ENCODE results near the gene DENND1A. TPM values are rescaled to one million over a fixed set of nuclear protein-coding genes. Genes with fewer than 3 reads are reported as not detected.

The DENND1A gene
- total and polyA plus RNA-seq, 2 of the 13 experiments (the other 11 are each of a cell fraction or from before 2014, with no cell fraction given), result 14.8 to 30.1 TPM

GRCh38 chr9:123929870-123930831 is at the start of gene DENND1A (continued):
- TF ChIP-seq NFKB2 (CRISPR knock-in tag; IDR thresholded peaks at IDR 0.05; ENCODE audit: borderline replicate concordance) (peak; percentile 69; the same call in 1 of the 2 replicates), NR2F2 (IDR thresholded peaks at IDR 0.05; ENCODE audit: borderline replicate concordance, low read depth) (no peak), ZNF510 (CRISPR knock-in tag; IDR thresholded peaks at IDR 0.05; ENCODE audit: low read depth) (0 out of 2 replicates have a peak, but pooled peaks have one; percentile 58), ZBTB42 (CRISPR knock-in tag; IDR thresholded peaks at IDR 0.05) (no peak), DMAP1 (CRISPR knock-in tag; IDR thresholded peaks at IDR 0.05) (peak; percentile 57), ZNF891 (CRISPR knock-in tag; IDR thresholded peaks at IDR 0.05) (peak; percentile 82), ZNF781 (CRISPR knock-in tag; IDR thresholded peaks at IDR 0.05; ENCODE audit: borderline replicate concordance, not compliant biosample characterization) (peak; percentile 31), RXRB (CRISPR knock-in tag; IDR thresholded peaks at IDR 0.05; ENCODE audit: borderline replicate concordance) (no peak), RBFOX2 (IDR thresholded peaks at IDR 0.05; ENCODE audit: low read depth, low read length) (peak; percentile 70; the same call in 1 of the 2 replicates), ZMYM4 (CRISPR knock-in tag; IDR thresholded peaks at IDR 0.05) (no peak), MTA3 (CRISPR knock-in tag; IDR thresholded peaks at IDR 0.05) (no peak), ONECUT2 (CRISPR knock-in tag; IDR thresholded peaks at IDR 0.05) (no peak), ZSCAN21 (CRISPR knock-in tag; IDR thresholded peaks at IDR 0.05; ENCODE audit: borderline replicate concordance) (no peak; the same call in 1 of the 2 replicates), TERF1 (CRISPR knock-in tag; IDR thresholded peaks at IDR 0.05) (0 out of 2 replicates have a peak, but pooled peaks have one; percentile 20), HDAC2 (CRISPR knock-in tag; IDR thresholded peaks at IDR 0.05) (no peak; the same call in 1 of the 2 replicates), RNF2 (conservative IDR thresholded peaks at IDR 0.05; ENCODE audit: low read depth) (0 out of 2 replicates have a peak, but pooled peaks have one; percentile 37)
- TF ChIP-seq, protein P1, sequence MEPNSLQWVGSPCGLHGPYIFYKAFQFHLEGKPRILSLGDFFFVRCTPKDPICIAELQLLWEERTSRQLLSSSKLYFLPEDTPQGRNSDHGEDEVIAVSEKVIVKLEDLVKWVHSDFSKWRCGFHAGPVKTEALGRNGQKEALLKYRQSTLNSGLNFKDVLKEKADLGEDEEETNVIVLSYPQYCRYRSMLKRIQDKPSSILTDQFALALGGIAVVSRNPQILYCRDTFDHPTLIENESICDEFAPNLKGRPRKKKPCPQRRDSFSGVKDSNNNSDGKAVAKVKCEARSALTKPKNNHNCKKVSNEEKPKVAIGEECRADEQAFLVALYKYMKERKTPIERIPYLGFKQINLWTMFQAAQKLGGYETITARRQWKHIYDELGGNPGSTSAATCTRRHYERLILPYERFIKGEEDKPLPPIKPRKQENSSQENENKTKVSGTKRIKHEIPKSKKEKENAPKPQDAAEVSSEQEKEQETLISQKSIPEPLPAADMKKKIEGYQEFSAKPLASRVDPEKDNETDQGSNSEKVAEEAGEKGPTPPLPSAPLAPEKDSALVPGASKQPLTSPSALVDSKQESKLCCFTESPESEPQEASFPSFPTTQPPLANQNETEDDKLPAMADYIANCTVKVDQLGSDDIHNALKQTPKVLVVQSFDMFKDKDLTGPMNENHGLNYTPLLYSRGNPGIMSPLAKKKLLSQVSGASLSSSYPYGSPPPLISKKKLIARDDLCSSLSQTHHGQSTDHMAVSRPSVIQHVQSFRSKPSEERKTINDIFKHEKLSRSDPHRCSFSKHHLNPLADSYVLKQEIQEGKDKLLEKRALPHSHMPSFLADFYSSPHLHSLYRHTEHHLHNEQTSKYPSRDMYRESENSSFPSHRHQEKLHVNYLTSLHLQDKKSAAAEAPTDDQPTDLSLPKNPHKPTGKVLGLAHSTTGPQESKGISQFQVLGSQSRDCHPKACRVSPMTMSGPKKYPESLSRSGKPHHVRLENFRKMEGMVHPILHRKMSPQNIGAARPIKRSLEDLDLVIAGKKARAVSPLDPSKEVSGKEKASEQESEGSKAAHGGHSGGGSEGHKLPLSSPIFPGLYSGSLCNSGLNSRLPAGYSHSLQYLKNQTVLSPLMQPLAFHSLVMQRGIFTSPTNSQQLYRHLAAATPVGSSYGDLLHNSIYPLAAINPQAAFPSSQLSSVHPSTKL (CRISPR knock-in tag; IDR thresholded peaks at IDR 0.05), result no peak
- TF ChIP-seq, protein P2, sequence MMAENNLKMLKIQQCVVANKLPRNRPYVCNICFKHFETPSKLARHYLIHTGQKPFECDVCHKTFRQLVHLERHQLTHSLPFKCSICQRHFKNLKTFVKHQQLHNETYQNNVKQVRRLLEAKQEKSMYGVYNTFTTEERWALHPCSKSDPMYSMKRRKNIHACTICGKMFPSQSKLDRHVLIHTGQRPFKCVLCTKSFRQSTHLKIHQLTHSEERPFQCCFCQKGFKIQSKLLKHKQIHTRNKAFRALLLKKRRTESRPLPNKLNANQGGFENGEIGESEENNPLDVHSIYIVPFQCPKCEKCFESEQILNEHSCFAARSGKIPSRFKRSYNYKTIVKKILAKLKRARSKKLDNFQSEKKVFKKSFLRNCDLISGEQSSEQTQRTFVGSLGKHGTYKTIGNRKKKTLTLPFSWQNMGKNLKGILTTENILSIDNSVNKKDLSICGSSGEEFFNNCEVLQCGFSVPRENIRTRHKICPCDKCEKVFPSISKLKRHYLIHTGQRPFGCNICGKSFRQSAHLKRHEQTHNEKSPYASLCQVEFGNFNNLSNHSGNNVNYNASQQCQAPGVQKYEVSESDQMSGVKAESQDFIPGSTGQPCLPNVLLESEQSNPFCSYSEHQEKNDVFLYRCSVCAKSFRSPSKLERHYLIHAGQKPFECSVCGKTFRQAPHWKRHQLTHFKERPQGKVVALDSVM (CRISPR knock-in tag; IDR thresholded peaks at IDR 0.05), result peak; percentile 45; the same call in 1 of the 2 replicates
- TF ChIP-seq, protein P3, sequence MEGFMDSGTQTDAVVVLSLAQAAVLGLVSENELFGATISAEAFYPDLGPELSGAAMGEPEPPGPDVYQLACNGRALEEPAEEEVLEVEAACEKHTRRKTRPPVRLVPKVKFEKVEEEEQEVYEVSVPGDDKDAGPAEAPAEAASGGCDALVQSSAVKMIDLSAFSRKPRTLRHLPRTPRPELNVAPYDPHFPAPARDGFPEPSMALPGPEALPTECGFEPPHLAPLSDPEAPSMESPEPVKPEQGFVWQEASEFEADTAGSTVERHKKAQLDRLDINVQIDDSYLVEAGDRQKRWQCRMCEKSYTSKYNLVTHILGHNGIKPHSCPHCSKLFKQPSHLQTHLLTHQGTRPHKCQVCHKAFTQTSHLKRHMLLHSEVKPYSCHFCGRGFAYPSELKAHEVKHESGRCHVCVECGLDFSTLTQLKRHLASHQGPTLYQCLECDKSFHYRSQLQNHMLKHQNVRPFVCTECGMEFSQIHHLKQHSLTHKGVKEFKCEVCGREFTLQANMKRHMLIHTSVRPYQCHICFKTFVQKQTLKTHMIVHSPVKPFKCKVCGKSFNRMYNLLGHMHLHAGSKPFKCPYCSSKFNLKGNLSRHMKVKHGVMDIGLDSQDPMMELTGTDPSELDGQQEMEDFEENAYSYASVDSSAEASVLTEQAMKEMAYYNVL (CRISPR knock-in tag; IDR thresholded peaks at IDR 0.05; ENCODE audit: borderline replicate concordance), result 0 out of 2 replicates have a peak, but pooled peaks have one; percentile 24
